GM06990 (cell line): ENCODE results near the gene SEZ6.

ENCODE experiments used
- DNase-seq: peaks from one replicate; pipeline ENCODE4 v3.0.0-alpha.2; 2011; ENCODE audit not compliant: insufficient read length; ENCODE audit errors: extremely low read depth
- H3K27me3 ChIP-seq: replicated peaks from 2 replicates; pipeline ENCODE4 v1.6.0; 2011; ENCODE audit warnings: low read length; ENCODE audit not compliant: control insufficient read depth, insufficient read depth
- H3K36me3 ChIP-seq: 2 replicates; pipeline ENCODE4 v1.5.1; 2011; ENCODE audit warnings: low read length; ENCODE audit not compliant: control insufficient read depth, insufficient read depth
- H3K4me3 ChIP-seq: replicated peaks from 2 replicates; pipeline ENCODE4 v1.5.1; 2011; ENCODE audit warnings: low read depth, mild to moderate bottlenecking, control low read depth, low read length
- TF ChIP-seq, protein P1 (sequence below): IDR thresholded peaks from 2 replicates; pipeline ENCODE4 v1.5.1; 2011; ENCODE audit warnings: low read length, control low read depth, mild to moderate bottlenecking, inconsistent platforms; ENCODE audit not compliant: insufficient read depth, poor library complexity, severe bottlenecking

The SEZ6 gene

DNA sequence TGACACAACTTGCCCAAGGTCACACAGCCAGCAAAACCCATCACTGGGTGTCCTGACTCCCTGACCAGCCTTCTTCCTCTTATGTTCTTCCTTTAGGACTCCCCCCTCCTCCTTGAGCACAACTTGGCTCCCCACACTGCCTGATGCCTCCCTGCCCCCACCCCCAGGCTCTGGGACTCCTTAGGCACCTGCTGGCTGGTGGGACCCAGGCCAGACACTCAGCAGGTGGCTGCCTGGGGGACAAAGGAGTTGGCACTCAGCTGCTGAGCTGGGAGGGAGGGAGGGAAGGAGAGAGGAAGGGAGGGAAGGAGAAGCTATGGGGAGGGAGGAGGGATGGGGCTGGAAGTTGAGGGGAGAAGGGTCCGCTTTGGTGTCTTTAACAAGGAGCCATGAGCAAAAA lies 8.0 kb downstream of the SEZ6 start:
- TF ChIP-seq, protein P1, sequence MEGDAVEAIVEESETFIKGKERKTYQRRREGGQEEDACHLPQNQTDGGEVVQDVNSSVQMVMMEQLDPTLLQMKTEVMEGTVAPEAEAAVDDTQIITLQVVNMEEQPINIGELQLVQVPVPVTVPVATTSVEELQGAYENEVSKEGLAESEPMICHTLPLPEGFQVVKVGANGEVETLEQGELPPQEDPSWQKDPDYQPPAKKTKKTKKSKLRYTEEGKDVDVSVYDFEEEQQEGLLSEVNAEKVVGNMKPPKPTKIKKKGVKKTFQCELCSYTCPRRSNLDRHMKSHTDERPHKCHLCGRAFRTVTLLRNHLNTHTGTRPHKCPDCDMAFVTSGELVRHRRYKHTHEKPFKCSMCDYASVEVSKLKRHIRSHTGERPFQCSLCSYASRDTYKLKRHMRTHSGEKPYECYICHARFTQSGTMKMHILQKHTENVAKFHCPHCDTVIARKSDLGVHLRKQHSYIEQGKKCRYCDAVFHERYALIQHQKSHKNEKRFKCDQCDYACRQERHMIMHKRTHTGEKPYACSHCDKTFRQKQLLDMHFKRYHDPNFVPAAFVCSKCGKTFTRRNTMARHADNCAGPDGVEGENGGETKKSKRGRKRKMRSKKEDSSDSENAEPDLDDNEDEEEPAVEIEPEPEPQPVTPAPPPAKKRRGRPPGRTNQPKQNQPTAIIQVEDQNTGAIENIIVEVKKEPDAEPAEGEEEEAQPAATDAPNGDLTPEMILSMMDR, result no peak
- no peak for DNase-seq
- H3K4me3 ChIP-seq, result no peak overlapping the region
- H3K36me3 ChIP-seq, result no peaks in the 10 kb centered on the region
- no peaks in the 10 kb centered on the region; the same call in 1 of the 2 replicates for H3K27me3 ChIP-seq

DNA sequence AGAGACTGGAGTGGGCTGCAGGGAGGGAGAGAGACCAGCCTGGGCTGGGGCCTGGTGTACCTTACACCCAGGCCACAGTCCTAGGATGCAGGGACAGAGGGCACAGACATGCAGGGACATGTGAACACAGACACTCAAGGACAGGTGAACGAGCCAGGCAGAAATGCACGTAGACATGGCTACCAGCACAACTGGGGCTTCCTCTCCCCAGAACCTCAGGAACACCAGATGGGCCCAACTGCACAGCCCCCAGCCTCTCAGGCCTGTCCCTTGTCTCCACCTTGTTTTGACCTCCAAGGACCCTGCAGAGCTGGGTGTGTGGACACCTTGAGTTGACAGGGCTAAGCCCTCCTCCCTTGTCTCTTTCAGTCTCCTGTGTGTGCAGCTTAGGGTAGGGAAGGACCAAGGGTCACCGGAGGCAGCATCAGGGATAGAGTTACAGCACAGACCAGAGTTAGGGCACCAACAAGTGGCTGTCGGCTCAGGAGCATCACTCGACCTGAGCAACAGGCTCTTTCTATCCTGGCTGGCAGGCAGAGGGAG lies 9.2 kb downstream of the SEZ6 start:
- DNase-seq, result no peak
- no peaks in the 10 kb centered on the region for H3K36me3 ChIP-seq
- H3K27me3 ChIP-seq, result no peaks in the 10 kb centered on the region
- no peak overlapping the region for H3K4me3 ChIP-seq
- TF ChIP-seq, protein P1, result no peak

DNA sequence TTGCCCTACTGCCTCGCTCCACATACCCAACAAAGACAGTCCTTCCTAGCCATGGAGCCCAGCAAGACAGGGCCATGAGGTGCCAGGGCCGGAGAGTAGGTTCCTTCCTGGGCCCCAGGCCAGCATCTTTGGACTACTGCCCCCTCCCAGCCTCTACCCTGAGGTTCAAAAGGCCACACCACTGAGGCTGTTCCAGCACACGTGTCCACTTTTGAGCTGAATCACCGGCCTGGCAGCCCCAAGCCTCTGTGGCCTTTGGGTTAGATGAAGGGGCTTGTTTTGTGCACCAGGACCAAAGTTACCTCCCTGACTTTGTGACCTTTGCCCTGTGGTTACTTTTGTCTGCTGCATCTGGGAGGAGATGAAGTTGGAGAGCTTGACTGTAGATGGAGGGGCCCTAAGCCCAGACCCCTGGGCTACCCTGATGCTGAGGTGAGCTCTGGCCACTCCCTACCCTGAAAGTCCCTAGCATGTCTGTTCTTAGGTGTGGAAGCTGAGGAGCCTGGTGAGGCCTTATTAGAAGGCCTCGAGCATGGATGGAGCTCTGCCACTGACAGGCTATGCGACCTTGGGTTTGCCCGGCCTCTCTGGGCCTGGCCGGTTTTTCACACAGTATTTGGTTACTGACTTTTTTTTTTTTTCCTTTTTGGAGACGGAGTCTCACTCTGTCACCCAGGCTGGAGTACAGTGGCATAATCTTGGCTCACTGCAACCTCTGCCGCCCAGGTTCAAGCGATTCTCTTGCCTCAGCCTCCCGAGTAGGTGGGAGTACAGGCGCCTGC lies 12.0 kb downstream of the SEZ6 start:
- Histone ChIP-seq H3K27me3 (no peaks in the 10 kb centered on the region; the same call in 1 of the 2 replicates), H3K4me3 (no peak overlapping the region), H3K36me3 (no peaks in the 10 kb centered on the region)
- TF ChIP-seq, protein P1, result no peak
- no peak for DNase-seq

DNA sequence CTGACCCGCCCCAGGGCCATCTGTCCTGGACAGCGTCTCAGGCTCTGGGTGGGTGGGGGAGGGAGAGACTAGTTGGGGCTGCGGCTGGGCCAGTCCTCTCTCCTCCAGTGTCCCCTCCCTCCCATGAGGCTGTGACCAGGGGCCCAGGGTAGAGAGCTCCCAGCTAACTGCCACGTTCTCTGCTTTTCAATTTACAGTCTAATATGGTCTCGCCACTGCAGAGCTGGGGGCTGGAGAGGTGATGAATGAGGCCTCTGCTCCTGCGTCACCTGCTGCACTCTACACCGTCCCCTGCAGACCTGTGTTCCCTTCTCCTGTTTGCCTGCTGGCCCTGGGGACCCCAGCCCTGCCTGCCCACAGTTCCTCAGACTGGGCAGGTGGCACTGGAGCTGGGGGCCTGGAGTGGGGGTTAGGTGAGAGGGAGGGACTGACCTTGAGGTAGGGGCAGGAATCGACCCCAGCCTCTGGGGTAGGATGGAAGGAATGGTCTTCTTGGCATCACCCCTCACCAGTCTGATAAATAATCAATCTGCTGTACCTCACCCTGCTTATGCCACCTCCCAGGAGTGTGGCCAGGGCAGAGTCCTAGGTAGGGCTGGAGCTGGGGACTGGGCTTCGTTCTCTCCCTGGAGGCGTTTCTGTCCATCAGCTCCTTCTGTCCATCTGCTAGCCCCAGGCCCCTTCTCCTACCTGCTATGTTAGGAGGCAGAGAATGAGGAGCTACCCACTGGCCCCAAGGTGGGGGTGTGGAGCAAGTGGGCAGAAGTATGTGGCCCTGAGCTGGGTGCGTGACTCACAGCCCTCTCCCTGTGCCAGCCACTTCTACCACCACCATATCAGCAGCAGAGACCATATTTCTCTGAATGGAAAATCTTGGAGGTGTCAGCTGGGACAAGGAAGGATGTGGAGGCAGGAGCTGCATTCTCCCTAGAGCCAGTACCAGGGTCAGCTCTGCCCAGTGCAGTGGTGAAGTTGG lies 12.9 kb downstream of the SEZ6 start:
- TF ChIP-seq, protein P1, result no peak
- Histone ChIP-seq H3K4me3 (no peak overlapping the region), H3K27me3 (no peaks in the 10 kb centered on the region; the same call in 1 of the 2 replicates), H3K36me3 (no peaks in the 10 kb centered on the region)
- DNase-seq, result no peak

DNA sequence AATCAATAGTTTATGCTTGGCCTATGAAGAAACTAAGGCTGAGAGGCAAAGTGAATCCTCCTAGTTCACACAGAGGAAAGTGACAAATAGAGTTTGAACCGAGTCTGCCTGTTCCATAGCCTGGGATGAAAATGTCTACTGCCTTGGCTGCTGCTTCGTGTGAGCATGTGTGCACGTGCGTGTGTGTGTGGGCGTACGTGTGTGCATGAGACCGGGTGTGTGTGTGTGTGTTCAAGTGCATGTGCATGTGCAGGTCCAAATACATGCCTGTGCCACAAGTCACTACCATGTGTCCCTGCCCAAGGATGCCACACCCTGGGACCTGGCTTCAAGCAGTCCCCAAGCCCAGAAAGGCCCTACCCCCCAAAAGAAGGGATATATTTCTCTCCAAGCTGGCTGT lies 13.6 kb downstream of the SEZ6 start:
- no peak overlapping the region for H3K4me3 ChIP-seq
- no peaks in the 10 kb centered on the region for H3K36me3 ChIP-seq
- H3K27me3 ChIP-seq, result no peaks in the 10 kb centered on the region; the same call in 1 of the 2 replicates
- DNase-seq, result no peak
- TF ChIP-seq, protein P1, result no peak
